Activated naive CD4-positive, alpha-beta T cell treated with anti-CD3 and anti-CD28 coated beads for 36 hours (primary cell): ENCODE measurements around the gene DEFB118. TPM values are rescaled to one million over a fixed set of nuclear protein-coding genes. Genes with fewer than 3 reads are reported as not detected.
"Not testable (repeated sequence)": the region's sequence is repeated elsewhere in the genome, so short reads cannot be mapped to it uniquely, and the experiment has no call there.

Experiments used
- CTCF ChIA-PET: fragments of 350-600 bp; sonication (Branson Sonifier 250); formaldehyde crosslinking; loops from one replicate; lab custom pipeline; 2021; ENCODE audit warnings: antibody characterized with exemption; lab: Charles Lee
- DNase-seq: peaks from one replicate; pipeline ENCODE4 v3.0.0-alpha.2; 2020
- H3K27ac Mint-ChIP-seq: one replicate; pipeline ENCODE4 v1.8.0; 2021; ENCODE audit warnings: mild to moderate bottlenecking, mixed read lengths
- H3K27me3 Mint-ChIP-seq: one replicate; pipeline ENCODE4 v1.8.0; 2021; ENCODE audit warnings: low read depth, mixed read lengths
- H3K36me3 Mint-ChIP-seq: one replicate; pipeline ENCODE4 v1.8.0; 2021; ENCODE audit warnings: low read depth, mixed read lengths
- H3K4me1 Mint-ChIP-seq: one replicate; pipeline ENCODE4 v1.8.0; 2021; ENCODE audit warnings: low read depth, mixed read lengths
- H3K4me3 Mint-ChIP-seq: one replicate; pipeline ENCODE4 v1.8.0; 2021; ENCODE audit warnings: mild to moderate bottlenecking, moderate library complexity, mixed read lengths
- H3K9me3 Mint-ChIP-seq: one replicate; pipeline ENCODE4 v1.8.0; 2021; ENCODE audit warnings: mixed read lengths
- intact Hi-C: fragments of 100-400 bp; cut with micrococcal nuclease; formaldehyde crosslinking; loops from one replicate; pipeline ENCODE4 v1.15.1; 2023
- total RNA-seq, 2 experiments: library from RNA; stranded (reverse); gene quantifications; one replicate each; pipeline ENCODE4 v1.2.3, GENCODE V29; 2021

The DEFB118 gene
- total RNA-seq, result not detected

GRCh38 chr20:31368301-31368700 lies at the start of gene DEFB118:
Gene DEFB118 (plus strand): TSS chr20:31368601. CDS start chr20:31368651, 50 bp downstream.
- Mint-ChIP-seq H3K27me3 (no peaks in the 10 kb centered on the region), H3K9me3 (peaks cover 2% of the 10 kb centered on the region), H3K36me3 (no peaks in the 10 kb centered on the region), H3K27ac (no peak within 1 kb of the TSS), H3K4me3 (no peak within 1 kb of the TSS), H3K4me1 (no peaks in the 10 kb centered on the region)
- no peak for DNase-seq
- intact Hi-C loops, result no loop called here
- CTCF ChIA-PET, result no interaction called here

- intact Hi-C loops, result no loop called here
- H3K27ac Mint-ChIP-seq, result no peak overlapping the region
- no peak overlapping the region for H3K4me3 Mint-ChIP-seq
- H3K4me1 Mint-ChIP-seq, result no peaks in the 10 kb centered on the region
- no peak for DNase-seq
- peaks cover 14% of the 10 kb centered on the region for H3K9me3 Mint-ChIP-seq
- no peaks in the 10 kb centered on the region for H3K36me3 Mint-ChIP-seq
- CTCF ChIA-PET, result no interaction called here
- H3K27me3 Mint-ChIP-seq, result peaks cover 6% of the 10 kb centered on the region
Measured at GRCh38 chr20:31322504-31322903, 45.9 kb upstream of the DEFB118 start.

GRCh38 chr20:31330893-31331292 lies 37.5 kb upstream of the DEFB118 start:
- CTCF ChIA-PET, result no interaction called here
- Mint-ChIP-seq H3K4me1 (no peaks in the 10 kb centered on the region), H3K4me3 (no peak overlapping the region), H3K27me3 (peaks cover 3% of the 10 kb centered on the region), H3K9me3 (peaks cover 6% of the 10 kb centered on the region), H3K27ac (no peak overlapping the region), H3K36me3 (no peaks in the 10 kb centered on the region)
- intact Hi-C loops, result no loop called here
- DNase-seq, result no peak

- no peaks in the 10 kb centered on the region for H3K27me3 Mint-ChIP-seq
- intact Hi-C loops, result no loop called here
- no peak overlapping the region for H3K27ac Mint-ChIP-seq
- CTCF ChIA-PET, result no interaction called here
- no peaks in the 10 kb centered on the region for H3K36me3 Mint-ChIP-seq
- no peaks in the 10 kb centered on the region for H3K9me3 Mint-ChIP-seq
- no peak for DNase-seq
- no peak overlapping the region for H3K4me3 Mint-ChIP-seq
- no peaks in the 10 kb centered on the region for H3K4me1 Mint-ChIP-seq
Measured at GRCh38 chr20:31341470-31341869, 26.9 kb upstream of the DEFB118 start.

GRCh38 chr20:31355981-31356380 lies 12.4 kb upstream of the DEFB118 start:
- no peaks in the 10 kb centered on the region for H3K36me3 Mint-ChIP-seq
- no peaks in the 10 kb centered on the region for H3K4me1 Mint-ChIP-seq
- no peaks in the 10 kb centered on the region for H3K9me3 Mint-ChIP-seq
- CTCF ChIA-PET, result no interaction called here
- no peak for DNase-seq
- H3K27me3 Mint-ChIP-seq, result peaks cover 2% of the 10 kb centered on the region
- intact Hi-C loops, result no loop called here
- H3K4me3 Mint-ChIP-seq, result no peak overlapping the region
- H3K27ac Mint-ChIP-seq, result no peak overlapping the region

- Mint-ChIP-seq H3K4me1 (no peaks in the 10 kb centered on the region), H3K9me3 (peaks cover 2% of the 10 kb centered on the region), H3K27ac (no peak overlapping the region), H3K36me3 (no peaks in the 10 kb centered on the region), H3K4me3 (no peak overlapping the region), H3K27me3 (no peaks in the 10 kb centered on the region)
- intact Hi-C loops, result no loop called here
- no peak for DNase-seq
- CTCF ChIA-PET, result no interaction called here
Measured at GRCh38 chr20:31363295-31363694, 5.1 kb upstream of the DEFB118 start.

GRCh38 chr20:31364272-31364671 lies 4.1 kb upstream of the DEFB118 start:
- CTCF ChIA-PET, intact Hi-C loops, H3K9me3 Mint-ChIP-seq, H3K27me3 Mint-ChIP-seq, H3K36me3 Mint-ChIP-seq, H3K4me3 Mint-ChIP-seq, H3K27ac Mint-ChIP-seq, H3K4me1 Mint-ChIP-seq, DNase-seq: not testable (repeated sequence)

GRCh38 chr20:31374346-31374745 lies 5.9 kb downstream of the DEFB118 start:
- no peaks in the 10 kb centered on the region for H3K36me3 Mint-ChIP-seq
- intact Hi-C loops, result no loop called here
- no peaks in the 10 kb centered on the region for H3K4me1 Mint-ChIP-seq
- H3K4me3 Mint-ChIP-seq, result no peak overlapping the region
- peaks cover 3% of the 10 kb centered on the region for H3K27me3 Mint-ChIP-seq
- H3K27ac Mint-ChIP-seq, result no peak overlapping the region
- peaks cover 5% of the 10 kb centered on the region for H3K9me3 Mint-ChIP-seq
- CTCF ChIA-PET, result no interaction called here
- DNase-seq, result no peak

- no peak within 1 kb of the TSS for H3K27ac Mint-ChIP-seq
- CTCF ChIA-PET, result no interaction called here
Measured at GRCh38 chr20:31390490-31390889, 22.1 kb downstream of the DEFB118 start, which contains the start of gene DEFB119. Gene DEFB119 (minus strand): TSS chr20:31390590. CDS start chr20:31390483, 107 bp downstream.

GRCh38 chr20:31392836-31393235 lies 24.4 kb downstream of the DEFB118 start:
- CTCF ChIA-PET, result interaction anchor here (0.8 kb wide), 1 partner anchor 1917 kb away, joined by 3 read pairs; no protein-coding TSS in a partner anchor
- Mint-ChIP-seq H3K9me3 (no peaks in the 10 kb centered on the region), H3K36me3 (no peaks in the 10 kb centered on the region), H3K4me3 (no peak overlapping the region), H3K27ac (no peak overlapping the region), H3K4me1 (no peaks in the 10 kb centered on the region), H3K27me3 (peaks cover 13% of the 10 kb centered on the region)
- intact Hi-C loops, result no loop called here
- DNase-seq, result no peak

More at GRCh38 chr20:31390490-31390889, 22.1 kb downstream of the DEFB118 start, which contains the start of gene DEFB119:
- Mint-ChIP-seq H3K27me3 (peaks cover 12% of the 10 kb centered on the region), H3K36me3 (no peaks in the 10 kb centered on the region), H3K4me1 (no peaks in the 10 kb centered on the region), H3K9me3 (no peaks in the 10 kb centered on the region), H3K4me3 (no peak within 1 kb of the TSS)
- no peak for DNase-seq
- intact Hi-C loops, result no loop called here

GRCh38 chr20:31394900-31395299 lies 26.5 kb downstream of the DEFB118 start:
- no peak for DNase-seq
- no peak overlapping the region for H3K27ac Mint-ChIP-seq
- peaks cover 11% of the 10 kb centered on the region for H3K27me3 Mint-ChIP-seq
- no peaks in the 10 kb centered on the region for H3K36me3 Mint-ChIP-seq
- H3K4me3 Mint-ChIP-seq, result no peak overlapping the region
- no peaks in the 10 kb centered on the region for H3K4me1 Mint-ChIP-seq
- CTCF ChIA-PET, result interaction anchor here (1.4 kb wide), 1 partner anchor 66 kb away, joined by 4 read pairs; no protein-coding TSS in a partner anchor
- H3K9me3 Mint-ChIP-seq, result no peaks in the 10 kb centered on the region
- intact Hi-C loops, result no loop called here

- Mint-ChIP-seq H3K36me3 (no peaks in the 10 kb centered on the region), H3K27me3 (peaks cover 10% of the 10 kb centered on the region), H3K9me3 (no peaks in the 10 kb centered on the region), H3K4me1 (no peaks in the 10 kb centered on the region), H3K4me3 (no peak overlapping the region), H3K27ac (no peak overlapping the region)
- DNase-seq, result no peak
- intact Hi-C loops, result no loop called here
- CTCF ChIA-PET, result interaction anchor here (0.6 kb wide), 1 partner anchor 1578 kb away, joined by 3 read pairs; no protein-coding TSS in a partner anchor
Measured at GRCh38 chr20:31403886-31404285, 35.5 kb downstream of the DEFB118 start.

- CTCF ChIA-PET, result no interaction called here
- H3K27me3 Mint-ChIP-seq, result peaks cover 8% of the 10 kb centered on the region
- no peaks in the 10 kb centered on the region for H3K4me1 Mint-ChIP-seq
- no peak for DNase-seq
- H3K4me3 Mint-ChIP-seq, result no peak within 1 kb of the TSS
- peaks cover 2% of the 10 kb centered on the region for H3K9me3 Mint-ChIP-seq
- intact Hi-C loops, result no loop called here
- H3K36me3 Mint-ChIP-seq, result no peaks in the 10 kb centered on the region
- no peak within 1 kb of the TSS for H3K27ac Mint-ChIP-seq
Measured at GRCh38 chr20:31406115-31406514, 37.7 kb downstream of the DEFB118 start, which contains the start of gene DEFB121. Gene DEFB121 (minus strand): TSS chr20:31406215. CDS start chr20:31406152, 63 bp downstream.
